Mucosa of descending colon (tissue), 3 donors: ENCODE measurements around the gene UVRAG. TPM values are rescaled to one million over a fixed set of nuclear protein-coding genes. Genes with fewer than 3 reads are reported as not detected.

Experiments
- ATAC-seq: fragments of 200-7000 bp; cut with Tn5 transposase; one replicate; pipeline ENCODE4 v1.9.1; 2020; ENCODE audit warnings: mild to moderate bottlenecking, moderate library complexity
- DNase-seq, 3 donors: peaks; one replicate each; pipeline ENCODE4 v3.0.0-alpha.2; 2020
- H3K36me3 ChIP-seq: fragments of 200-600 bp; one replicate; pipeline ENCODE4 v1.8.0; 2021; ENCODE audit warnings: low read depth, mild to moderate bottlenecking
- H3K4me1 ChIP-seq: fragments of 200-600 bp; one replicate; pipeline ENCODE4 v1.8.0; 2021; ENCODE audit warnings: low read depth, mild to moderate bottlenecking
- H3K4me3 ChIP-seq: fragments of 200-600 bp; one replicate; pipeline ENCODE4 v1.8.0; 2021; ENCODE audit warnings: mild to moderate bottlenecking
- H3K9me3 ChIP-seq: fragments of 200-600 bp; one replicate; pipeline ENCODE4 v1.8.0; 2021; ENCODE audit warnings: mild to moderate bottlenecking
- intact Hi-C, 2 donors: fragments of 100-400 bp; cut with DNase I in 1 of 2; cut with micrococcal nuclease in 1 of 2; formaldehyde crosslinking; loops; one replicate each; pipeline versions ENCODE4 v1.11.0 to v1.11.1; 2022; cut with DNase I, micrococcal nuclease
- total RNA-seq, 3 donors: library from RNA; stranded (reverse); fragmentation: NEBNext Ultra II Directional in 2 of 3; extraction: Animal tissue kit (Norgen Biotek cat#: 25700) in 2 of 3; gene quantifications; one replicate each; pipeline versions ENCODE4 v1.2.1 to v1.2.4, GENCODE V29; 2021 to 2023
- TF ChIP-seq, protein P1 (sequence below): fragments of 200-600 bp; IDR thresholded peaks from one replicate; pipeline ENCODE4 v1.8.0; 2022; ENCODE audit warnings: antibody characterized with exemption, mild to moderate bottlenecking
- donor health status: DM: no; HTN: no; CAD: no; lungs with moderate emphysema.
- donor health status: DM: no; HTN: no; CAD: no.
- donor health status: DM: no; HTN: yes; CAD: no.

UVRAG gene
- total RNA-seq, 3 donors from 2014 or later = 14.9 to 37.1 (median 16.9) TPM

DNA sequence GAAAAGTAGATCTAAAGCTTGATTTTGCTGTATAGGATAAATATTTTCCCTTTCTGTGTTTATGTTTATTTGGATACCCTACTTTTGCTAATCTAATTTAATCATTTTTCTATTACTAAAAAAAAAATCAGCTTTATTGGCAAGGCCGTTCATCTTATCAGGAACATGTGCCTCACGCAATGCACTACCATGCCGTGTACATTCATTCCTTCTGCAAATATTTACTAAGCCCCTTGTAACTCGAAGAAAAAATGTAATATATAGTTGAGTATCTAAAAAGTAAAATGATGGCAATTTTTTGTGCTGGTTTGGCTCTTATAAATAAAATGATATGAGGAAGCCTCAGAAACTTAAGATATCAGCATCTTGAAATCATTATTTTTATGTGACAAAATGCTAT, 8.9 kb downstream of the UVRAG start:
- Histone ChIP-seq H3K36me3 (no peaks in the 10 kb centered on the region), H3K9me3 (no peaks in the 10 kb centered on the region), H3K4me1 (peaks cover 6% of the 10 kb centered on the region), H3K4me3 (no peak overlapping the region)
- no peak for ATAC-seq
- TF ChIP-seq, protein P1, sequence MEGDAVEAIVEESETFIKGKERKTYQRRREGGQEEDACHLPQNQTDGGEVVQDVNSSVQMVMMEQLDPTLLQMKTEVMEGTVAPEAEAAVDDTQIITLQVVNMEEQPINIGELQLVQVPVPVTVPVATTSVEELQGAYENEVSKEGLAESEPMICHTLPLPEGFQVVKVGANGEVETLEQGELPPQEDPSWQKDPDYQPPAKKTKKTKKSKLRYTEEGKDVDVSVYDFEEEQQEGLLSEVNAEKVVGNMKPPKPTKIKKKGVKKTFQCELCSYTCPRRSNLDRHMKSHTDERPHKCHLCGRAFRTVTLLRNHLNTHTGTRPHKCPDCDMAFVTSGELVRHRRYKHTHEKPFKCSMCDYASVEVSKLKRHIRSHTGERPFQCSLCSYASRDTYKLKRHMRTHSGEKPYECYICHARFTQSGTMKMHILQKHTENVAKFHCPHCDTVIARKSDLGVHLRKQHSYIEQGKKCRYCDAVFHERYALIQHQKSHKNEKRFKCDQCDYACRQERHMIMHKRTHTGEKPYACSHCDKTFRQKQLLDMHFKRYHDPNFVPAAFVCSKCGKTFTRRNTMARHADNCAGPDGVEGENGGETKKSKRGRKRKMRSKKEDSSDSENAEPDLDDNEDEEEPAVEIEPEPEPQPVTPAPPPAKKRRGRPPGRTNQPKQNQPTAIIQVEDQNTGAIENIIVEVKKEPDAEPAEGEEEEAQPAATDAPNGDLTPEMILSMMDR = no peak
- intact Hi-C loops = no loop called here
- no peak for DNase-seq

DNA sequence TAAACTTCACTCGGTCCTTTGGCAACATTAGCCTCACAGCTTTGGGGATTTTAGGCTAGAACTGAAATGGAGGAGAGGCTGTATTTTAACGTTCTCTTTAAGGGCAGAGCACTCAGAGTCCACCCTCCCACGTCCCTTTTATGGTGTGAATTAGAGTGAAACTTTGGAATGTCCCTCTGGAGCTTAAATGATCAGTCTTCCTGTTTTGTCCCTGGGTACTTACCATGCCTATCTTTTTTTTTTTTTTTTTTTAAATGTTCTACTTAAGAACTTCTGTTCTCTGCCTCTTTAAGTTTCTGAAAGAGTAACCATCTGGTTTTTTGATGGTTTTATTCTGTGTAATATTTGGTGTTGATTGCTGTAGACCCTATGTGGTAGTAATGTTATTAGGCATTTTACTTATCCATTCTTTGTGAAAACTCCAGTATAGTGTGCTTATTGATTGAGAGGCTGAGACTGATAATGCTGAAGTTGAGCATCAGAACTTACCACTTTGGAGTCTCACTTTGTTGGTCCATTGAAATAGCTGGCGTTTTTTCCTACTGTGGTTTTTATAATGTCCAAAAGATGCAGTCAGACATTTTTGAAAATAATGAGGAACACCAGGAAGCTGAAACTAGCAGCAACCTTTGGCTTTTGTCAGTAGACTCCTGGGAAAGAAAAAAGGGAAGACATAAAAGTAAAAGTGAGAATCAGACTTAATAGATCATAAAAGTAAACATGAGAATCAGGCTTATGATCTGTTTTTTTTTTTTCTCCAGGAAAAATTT, 11.6 kb downstream of the UVRAG start:
- no peaks in the 10 kb centered on the region for H3K36me3 ChIP-seq
- H3K9me3 ChIP-seq = no peaks in the 10 kb centered on the region
- peaks cover 6% of the 10 kb centered on the region for H3K4me1 ChIP-seq
- TF ChIP-seq, protein P1 = no peak
- H3K4me3 ChIP-seq = no peak overlapping the region
- intact Hi-C loops = no loop called here
- DNase-seq (no peak), ATAC-seq (peak; percentile 60)

DNA sequence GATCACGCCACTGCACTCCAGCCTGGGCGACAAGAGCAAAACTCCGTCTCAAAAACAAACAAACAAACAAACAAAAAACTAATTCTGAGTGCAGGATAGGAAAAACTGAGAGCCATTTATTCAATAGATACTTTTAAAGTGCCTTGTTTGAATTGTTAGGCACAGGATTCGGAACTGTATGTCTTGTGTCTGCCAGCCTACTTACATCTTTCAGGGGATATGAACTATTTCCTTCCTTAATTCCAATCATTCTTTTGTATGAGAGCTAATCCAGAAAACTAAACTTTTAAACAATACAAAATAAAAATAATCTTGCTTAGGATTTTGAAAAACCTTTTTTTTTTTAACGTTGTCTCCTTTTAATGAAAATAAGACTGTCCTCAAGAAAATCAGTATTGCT, 12.6 kb downstream of the UVRAG start:
- H3K9me3 ChIP-seq = no peaks in the 10 kb centered on the region
- H3K4me3 ChIP-seq = no peak overlapping the region
- no peaks in the 10 kb centered on the region for H3K36me3 ChIP-seq
- ATAC-seq (no peak), DNase-seq (no peak)
- TF ChIP-seq, protein P1 = no peak
- H3K4me1 ChIP-seq = peaks cover 6% of the 10 kb centered on the region
- intact Hi-C loops = no loop called here

DNA sequence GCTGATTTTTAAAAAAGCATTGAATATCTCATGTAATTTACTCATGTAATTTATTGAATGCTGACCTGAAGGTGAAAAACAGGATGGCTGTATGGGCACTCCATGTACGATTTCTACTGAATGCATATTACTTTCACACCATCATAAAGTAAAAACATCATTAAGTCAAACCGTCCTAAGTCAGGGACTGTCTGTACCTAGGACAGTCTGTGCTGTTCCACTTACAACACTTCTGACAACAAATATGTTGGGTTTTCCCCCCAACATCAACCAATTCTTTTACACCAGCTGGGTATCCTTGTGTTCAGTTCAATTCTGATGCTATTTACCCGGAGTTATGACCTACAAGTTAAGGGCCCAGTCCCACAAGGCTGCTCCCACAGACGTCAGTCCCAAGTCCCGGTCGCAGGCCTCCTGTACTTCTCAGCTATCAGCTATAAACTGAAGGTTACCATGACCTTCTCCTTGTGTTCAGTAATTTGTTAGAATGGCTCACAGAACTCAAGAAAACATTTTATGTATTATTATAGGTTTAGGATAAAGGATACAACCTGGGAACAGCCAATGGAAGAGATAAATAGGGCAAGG, 17.0 kb downstream of the UVRAG start:
- ATAC-seq (no peak), DNase-seq (no peak)
- Histone ChIP-seq H3K4me3 (no peak overlapping the region), H3K4me1 (no peaks in the 10 kb centered on the region), H3K36me3 (no peaks in the 10 kb centered on the region), H3K9me3 (no peaks in the 10 kb centered on the region)
- intact Hi-C loops = no loop called here
- TF ChIP-seq, protein P1 = no peak

DNA sequence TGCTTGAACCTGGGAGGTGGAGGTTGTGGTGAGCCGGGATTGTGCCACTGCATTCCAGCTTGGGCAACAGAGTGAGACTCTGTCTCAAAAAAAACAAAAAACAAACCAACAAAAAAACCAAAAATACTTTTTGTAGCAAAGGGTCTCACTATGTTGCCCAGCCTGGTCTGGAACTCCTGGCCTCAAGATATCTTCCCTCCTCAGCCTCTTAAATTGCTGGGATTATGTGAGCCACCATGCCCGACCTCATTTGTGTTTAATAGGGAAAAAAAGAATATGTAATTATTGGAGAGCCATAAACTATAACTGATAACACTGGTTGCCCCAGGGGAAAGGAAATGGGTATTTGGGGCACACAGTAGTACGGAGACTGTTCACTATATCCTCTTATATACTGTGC, 19.7 kb downstream of the UVRAG start:
- no peaks in the 10 kb centered on the region for H3K4me1 ChIP-seq
- no peaks in the 10 kb centered on the region for H3K9me3 ChIP-seq
- intact Hi-C loops = no loop called here
- ATAC-seq (no peak), DNase-seq (no peak)
- TF ChIP-seq, protein P1 = no peak
- H3K4me3 ChIP-seq = no peak overlapping the region
- H3K36me3 ChIP-seq = no peaks in the 10 kb centered on the region
